CD1c-positive myeloid dendritic cell (primary cell): ENCODE results near the gene PRPF38B.
A peak's percentile ranks its signal among the peaks of the same experiment; 100 is the strongest.

Source experiments
- DNase-seq: peaks from one replicate; pipeline ENCODE4 v3.0.0-alpha.2; 2016; ENCODE audit errors: extremely low spot score

Gene PRPF38B

DNA sequence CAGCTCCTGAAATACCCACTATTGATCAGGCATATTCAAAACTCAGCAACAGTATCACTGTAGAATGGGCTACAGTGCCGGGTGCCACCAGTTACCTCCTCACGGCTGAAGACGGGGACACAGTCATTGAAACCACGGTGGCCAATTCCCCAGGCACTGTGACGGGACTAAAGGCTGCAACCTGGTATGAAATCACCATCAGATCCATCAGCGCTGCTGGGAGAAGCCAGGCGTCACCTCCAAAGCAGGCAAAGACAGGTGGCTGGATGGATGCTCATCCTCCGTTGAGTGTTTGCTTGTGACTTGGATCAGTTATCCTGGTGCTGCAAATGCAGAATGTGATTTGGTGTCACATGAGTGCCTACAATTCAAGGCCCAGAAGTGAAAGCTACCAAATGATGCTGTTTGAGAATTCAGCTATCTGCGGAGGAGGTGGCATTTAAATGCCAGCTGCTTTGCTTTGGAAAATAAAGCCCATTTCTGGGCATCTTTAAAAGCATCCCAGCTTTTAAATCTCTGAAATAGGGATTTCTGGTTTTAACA is 25.7 kb downstream of the PRPF38B start:
- DNase-seq: no peak

DNA sequence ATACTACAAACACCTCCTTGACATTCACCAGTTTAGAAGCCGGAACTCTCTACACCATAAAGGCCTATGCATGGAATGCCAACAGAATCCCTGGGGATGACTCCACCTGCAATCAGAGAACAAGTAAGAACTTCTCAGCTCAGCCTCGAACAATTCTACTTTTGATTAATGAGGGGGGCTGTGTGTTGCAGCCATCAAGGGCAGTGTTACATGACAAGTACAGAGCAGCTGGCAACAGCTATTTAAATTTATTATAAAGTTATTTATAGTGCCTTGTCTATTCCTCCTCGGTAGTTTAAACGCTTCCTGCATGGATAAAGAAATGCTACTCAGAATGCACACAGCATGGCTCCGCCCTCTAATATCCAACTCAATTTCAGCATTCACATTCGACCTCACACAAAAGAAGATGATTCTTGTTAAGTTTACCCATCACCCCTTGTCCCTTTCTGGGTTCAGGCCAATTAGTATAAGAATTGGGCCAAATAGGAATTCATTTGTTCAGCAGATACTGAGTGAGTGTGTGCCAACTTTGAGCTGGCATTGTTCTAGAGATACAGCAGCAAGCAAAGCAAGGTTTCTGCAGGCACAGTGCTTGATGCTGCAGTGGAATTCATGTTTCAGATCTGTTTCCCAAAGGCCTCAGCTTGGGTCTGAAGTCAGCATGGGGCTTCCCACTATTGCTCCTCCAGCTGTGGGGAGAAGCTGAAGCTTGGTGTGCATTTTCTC is 27.0 kb downstream of the PRPF38B start:
- DNase-seq: no peak

DNA sequence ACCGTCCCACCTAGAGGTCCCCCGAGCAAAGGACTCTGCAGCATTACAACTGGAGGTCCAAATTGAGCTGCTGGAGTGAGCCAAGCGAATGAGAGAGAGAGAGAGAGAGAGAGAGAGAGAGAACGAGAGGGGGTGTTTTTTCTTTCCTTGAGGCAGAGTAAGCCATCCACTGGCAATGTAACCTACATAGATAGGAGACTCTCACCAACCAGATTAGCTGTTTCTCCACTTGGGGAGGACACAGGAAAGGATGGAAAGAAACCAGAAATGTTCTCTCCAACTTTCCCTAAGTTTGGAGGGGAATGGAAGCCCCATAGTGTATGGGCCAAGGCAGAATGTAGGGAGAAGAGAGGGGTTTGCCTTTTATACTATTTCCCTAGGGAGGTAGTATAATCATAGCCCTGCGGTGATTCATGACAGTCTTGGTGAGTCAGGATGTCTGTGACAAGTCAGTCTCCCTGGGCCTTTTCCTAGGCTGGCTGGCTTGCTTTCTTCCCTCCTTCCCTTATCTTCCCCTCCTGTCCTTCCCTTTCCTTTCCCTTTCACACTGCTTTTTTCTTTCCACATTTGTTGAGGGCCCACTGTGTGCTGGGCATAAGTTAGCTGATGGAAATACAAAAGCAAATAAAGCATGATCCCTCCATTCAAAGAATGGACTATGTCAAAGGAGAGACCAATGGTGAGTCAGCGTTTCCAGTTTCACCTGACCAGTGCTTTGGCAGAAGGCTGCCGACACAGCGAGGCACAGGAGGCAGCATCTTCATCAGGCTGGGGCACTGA is 27.7 kb downstream of the PRPF38B start:
- no peak for DNase-seq

DNA sequence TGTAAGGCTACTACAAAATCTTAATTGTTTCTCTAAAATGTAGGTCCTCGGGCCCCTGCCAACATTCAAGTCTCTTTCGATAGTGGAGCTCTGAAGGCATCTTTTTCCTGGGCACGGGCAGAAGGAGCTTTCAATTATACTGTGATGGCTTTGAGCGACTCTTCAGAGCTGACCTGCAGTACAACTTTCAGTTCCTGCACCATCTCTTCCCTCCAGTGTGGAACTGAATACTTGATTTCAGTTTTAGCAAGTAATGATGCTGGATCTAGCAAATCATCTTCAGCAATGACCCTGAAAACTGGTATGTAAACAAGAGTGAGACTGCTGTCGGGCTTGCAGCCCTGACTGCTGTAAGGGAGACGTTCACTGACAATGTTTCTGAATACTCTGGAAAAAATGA is 30.2 kb downstream of the PRPF38B start:
- no peak for DNase-seq

DNA sequence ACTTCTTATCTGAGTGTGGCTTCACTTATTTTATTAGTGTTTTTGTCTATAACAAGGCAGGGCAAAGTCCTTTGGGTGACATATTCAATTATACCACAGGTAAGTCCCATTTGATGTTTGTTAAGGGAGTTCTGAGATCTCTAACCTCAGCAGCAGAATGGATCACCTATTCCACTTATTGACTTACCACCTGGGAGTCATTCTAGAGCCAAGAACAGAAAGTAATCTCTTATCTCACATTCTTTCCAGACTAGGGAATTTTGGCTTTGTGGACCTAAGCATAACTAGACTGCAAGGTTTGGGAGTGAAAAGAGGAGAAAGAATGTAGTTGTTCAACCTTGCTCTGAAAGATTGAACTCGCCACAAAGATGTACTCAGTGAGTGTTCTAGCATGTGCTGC is 33.8 kb downstream of the PRPF38B start:
- DNase-seq: no peak

DNA sequence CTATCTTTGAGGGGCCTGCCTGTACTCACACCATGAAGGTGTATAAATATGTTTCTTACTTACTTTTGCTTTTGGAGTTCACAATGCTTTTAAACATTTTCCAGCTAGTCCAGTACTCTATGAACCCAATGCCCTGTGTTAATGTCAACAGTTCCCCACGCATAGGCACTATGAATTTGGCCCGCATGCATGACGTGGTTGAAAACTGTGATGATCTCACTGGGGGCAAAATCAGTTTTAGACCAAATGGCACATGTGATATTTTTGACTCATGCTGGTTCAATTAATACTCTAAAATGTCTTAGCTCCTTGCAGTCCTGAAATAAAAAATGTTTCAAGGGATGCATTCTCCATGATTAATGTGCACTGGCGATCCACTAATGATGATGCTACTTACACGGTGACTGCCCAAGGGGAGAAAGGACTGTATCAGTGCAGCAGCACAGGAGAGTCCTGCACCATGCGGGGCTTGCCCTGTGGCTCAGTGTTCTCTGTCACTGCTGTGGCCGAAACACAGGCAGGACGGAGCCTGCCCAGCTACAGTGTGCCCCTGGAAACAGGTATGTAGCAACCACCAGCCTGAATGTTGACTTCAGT is 36.3 kb downstream of the PRPF38B start:
- no peak for DNase-seq

DNA sequence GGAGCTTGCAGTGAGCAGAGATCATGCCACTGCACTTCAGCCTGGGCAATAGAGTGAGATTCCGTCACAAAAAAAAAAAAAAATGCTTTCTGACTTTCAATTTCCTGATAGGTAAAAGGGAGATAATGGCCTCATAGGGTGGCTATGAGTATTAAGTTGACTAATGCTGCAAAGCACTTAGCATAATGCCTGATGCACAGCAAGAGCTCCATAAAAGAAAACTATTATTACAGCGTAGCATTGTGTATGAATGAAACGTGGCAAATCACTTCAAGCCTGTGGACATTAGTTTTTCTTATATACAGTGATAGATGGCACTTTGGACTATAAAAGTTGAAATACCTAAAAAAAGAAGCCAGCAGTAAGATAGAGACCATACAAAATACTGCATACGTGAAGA is 37.4 kb downstream of the PRPF38B start:
- DNase-seq: no peak

DNA sequence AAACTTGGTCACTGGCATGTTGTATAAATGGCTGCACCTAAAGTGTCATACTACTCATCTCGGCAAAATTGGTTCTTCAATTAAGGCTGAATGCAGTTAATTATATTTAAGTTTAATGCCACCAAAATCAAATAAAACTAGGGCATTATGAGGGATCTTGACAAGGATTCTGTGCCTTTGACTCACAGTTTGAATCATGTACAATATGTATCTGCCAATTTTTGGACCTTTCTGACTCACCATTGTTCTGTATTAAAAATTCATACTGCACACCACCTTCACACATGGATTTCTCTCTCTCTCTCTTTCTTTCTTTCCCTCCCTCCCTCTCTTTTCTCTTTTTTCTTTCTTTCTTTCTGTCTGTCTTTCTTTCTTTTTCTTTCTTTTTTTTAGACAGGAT is 40.3 kb downstream of the PRPF38B start:
- DNase-seq: no peak

DNA sequence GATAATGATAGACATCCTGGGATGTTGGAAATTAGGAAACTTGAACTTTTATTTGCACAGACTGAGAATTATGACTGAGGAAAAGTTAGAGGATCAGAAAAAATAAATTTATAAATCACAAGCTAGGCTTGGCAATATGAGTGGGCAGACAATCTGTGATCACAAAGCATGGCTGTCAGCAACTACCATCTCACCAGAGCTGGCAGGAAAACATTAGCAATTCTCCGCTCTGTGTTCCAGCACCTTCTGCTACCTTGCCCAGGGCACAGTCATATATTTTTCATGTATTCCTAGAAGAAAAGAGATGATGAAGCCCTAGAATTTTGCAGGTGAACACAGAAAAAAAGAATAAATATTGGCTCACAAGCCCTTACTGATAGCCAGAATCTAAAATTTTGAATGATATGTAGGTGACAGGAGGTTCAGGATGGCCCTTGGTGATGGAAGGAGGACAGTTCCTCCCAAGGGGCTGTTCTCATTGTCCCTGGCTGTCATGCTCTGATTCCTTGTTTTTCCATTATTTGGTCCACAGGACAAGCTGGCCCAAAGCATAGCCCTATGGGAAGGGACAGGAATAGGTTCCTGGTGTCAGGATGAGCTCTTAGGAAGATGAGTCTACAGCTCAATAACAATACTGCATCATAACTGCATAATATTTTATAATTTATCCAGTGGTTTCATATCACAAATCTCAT is 42.2 kb downstream of the PRPF38B start:
- no peak for DNase-seq

DNA sequence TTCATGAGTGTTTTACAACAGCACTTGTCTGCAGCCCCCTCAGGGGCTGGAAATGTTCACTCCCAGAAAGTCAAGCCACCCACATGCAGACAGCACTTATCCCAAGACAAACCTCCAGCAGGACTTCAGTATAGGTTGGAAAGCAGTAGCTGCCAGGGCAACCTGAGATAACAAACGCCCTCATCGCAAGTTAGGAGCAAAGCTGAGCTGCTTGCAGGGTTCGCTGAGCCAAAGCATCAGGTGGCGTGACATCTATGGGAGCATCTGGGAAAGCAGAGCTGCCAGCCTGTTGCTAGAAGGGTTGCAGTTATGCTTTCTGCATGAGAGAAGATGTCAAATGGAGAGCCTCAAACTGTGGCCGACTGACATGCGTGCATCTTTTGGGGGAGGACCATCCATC is 50.1 kb downstream of the PRPF38B start:
- DNase-seq: no peak

DNA sequence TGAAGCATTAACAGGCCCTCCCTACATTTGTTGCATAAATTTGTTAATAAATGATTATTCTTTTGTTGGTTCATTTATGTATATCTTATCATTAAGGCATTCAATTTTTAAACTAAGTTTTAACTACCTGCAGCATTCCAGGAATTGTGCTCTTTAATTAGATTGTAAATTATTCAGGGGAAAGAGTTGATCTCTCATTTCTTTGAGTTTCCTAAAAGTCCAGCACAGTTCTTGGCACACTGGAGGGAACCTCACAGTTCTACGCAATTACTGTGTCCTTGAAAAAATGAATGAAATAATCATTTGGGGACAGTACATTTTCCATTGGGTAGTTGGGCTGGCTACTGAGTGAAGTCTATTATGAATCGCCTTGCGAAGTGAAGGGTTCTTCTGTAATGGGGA is 53.9 kb downstream of the PRPF38B start:
- no peak for DNase-seq

DNA sequence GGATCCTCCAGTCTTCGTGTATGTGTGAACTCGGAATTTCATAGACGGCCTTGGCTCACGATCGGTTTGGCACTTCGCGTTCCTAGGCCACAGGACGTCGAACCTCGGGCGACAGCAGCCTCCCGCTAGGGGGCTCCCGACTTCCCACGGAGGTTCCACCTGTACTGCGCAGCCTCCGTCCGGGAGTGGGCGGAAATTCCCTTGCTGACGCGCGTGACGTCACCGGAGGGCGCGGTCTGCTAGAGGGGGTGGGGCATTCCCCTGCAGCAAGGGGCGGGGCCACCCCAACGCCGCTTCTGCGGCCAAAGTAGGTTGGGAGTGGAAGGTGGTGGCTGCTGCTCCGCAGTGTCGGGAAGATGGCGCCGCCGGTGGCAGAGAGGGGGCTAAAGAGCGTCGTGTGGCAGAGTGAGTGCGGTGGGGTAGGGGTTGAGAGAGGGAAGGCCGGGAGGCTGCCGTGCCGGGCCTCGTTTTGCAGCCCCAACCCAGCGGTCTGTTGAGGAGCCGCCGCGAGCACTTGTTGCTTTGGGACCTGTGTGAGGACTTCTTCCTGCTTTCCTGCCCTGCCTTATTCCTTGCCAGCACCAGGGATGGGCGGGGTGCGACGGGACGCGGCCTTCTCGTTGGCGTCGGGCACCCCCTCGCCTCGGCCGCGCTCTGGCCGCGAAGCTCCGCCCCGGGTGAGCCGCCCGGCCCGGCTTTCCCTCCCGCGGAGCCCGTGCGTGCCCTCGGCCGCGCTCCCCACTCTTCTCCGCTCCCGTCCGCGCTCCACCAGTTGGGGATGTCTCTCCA is 54.5 kb downstream of the PRPF38B start, which contains the start of gene STXBP3:
STXBP3 (plus strand) TSS at position 293 of the 789 bp plus-strand sequence; CDS start at position 357, 64 bp downstream.
- peak; percentile 100 for DNase-seq

DNA sequence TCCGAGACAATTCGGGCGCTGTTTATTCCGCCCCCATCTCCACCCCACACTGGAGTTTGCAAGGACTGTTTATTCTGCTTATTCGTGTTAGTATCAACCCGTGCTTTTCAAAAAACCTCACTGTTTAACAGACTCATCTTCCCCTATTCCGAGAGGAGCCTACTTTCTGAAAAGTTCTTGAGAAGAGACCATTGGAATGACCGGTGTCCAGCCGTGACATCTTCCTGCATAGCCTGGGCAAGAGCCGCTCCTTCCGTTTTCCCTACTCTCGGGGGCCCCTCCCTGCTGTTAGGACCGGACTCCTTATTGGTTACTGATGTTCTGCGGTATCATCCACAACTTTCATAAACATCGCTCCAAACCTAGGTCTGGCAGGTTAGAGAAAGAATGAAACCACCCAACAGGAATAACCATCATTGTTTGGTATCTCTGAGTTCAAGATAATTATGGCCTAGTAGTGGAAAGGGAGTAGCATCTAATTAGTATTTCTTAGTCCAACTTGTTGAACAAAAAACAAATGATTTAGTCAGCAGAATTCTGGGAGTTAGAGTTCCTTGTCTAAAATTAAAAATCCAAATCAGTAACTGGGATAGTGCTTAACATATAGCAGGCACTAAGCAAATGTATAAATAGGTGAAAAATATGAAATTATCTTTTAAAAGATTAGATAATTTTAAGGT is 55.2 kb downstream of the PRPF38B start:
- peak; percentile 85 for DNase-seq

DNA sequence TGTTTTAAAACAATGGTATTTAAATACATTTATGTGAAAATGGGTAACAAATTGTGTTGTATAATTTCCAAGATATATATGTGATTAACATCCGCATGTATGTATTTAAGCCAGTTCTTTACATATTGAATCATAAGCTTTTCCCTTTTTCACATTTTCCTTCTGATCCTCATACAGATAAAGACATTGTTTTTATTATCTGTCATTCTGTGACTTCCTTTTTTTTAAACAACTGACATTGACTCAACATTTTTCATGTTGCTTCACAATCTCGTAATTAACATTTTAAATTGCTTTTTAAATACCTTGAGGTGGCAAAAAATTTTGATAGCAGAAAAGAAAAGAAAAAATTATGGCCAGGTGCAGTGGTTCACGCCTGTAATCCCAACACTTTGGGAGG is 55.8 kb downstream of the PRPF38B start:
- peak; percentile 49 for DNase-seq

DNA sequence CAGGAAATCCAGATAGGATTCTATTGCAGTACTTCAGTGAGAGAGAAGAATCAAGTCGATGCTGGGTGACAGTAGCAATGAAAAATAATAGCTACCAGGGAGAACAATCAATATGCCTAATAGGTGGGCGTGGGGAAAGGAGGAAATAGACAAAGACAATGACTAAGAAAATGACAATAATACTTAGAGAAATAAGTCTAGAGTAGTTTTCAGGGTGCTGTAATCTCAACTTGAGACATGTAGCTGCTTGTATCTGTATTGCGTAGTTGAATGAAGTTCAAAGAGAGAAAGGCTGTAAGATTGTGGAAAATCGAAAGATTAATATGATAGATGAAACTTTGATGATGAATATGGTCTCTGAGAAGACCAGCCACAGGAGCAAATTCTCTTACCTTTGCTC is 57.0 kb downstream of the PRPF38B start:
- DNase-seq: peak; percentile 20

DNA sequence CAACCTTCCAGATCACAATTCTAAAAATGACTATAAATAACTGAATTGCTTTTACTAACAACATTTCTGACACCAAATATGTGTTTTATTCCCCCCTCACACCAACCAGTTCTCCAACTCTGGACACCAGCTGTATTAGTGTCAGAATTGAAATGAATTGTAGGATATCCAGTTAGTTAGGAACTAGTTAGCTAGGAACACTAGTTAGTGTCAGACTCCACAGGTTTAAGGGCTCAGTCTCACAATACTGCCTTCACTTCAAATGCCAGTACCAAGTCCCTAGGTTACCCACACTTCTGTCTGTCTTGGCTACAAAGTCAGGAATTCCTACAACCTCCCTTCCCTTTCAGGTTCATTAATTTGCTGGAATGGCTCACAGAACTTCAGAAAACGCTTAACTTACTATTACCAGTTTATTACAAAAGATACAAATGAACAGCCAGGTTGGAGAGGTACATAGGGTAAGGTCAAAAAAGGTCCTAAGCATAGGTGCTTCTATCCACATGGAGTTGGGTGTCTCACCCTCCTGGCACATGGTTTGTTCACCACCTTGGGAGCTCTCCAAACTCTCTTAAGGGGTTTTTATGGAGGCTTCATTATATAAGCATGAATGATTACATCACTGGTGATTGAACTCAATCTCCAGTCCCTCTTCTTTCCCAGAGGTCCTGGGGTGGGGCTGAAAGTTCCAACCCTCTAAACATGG is 58.5 kb downstream of the PRPF38B start:
- no peak for DNase-seq
